HTR-8/SVneo (cell line): Measurements from ENCODE around the gene GSG1L.
"Not testable (repeated sequence)": the region's sequence is repeated elsewhere in the genome, so short reads cannot be mapped to it uniquely, and the experiment has no call there.

ENCODE experiments used
- DNase-seq: peaks from one replicate; pipeline ENCODE4 v3.0.0; 2011; ENCODE audit warnings: low spot score, mixed read lengths; ENCODE audit not compliant: insufficient read length
- FAIRE-seq: peaks from 2 replicates; lab custom pipeline; 2011; peaks lifted over from hg19 to GRCh38; lab: Jason Lieb, UNC

GSG1L gene

DNA sequence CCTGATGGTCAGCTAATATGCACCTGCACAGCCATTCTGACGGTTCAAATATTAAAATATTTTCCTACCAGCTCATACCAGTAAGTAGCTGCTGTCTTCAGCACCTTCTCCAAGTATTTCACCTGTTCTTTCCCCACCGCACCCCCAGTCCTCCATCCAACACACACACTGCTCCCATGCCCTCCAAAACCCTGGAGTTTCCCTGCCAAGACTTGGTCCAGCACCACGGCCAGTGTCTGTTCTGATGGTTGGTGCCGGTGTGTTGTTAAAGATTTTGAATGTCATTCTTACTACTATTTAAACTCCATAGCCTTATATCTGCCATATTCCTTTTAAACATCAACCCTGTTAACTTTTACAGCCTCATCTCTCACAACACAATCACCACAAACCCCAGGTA is 142.4 kb downstream of the GSG1L start:
- FAIRE-seq = no peak
- DNase-seq = no peak

DNA sequence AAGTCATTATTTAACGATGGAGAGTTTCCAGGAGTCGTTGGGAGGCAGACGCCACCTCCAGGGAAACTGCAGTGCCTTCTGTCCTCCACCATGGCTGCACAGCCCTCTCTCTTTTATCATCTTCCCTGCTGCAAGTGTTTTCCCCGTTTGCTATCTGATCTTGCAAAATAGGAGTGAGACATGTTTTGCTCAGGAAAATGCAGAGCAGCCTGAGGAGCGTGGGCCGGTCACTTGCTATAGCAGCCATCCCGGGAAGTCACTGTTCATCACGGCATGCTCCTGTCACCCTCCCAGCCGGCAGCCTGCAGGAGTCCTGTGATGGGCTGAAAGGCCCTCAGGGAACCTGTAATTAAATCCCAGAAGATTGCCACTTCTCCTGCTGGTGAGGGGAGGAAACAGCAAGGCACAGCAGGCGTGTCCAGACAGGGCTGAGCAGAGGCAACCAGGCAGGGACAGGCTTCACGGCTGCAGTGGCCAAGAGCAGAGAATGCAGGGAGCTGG is 143.1 kb downstream of the GSG1L start:
- peak; percentile 30 for DNase-seq
- FAIRE-seq = no peak

DNA sequence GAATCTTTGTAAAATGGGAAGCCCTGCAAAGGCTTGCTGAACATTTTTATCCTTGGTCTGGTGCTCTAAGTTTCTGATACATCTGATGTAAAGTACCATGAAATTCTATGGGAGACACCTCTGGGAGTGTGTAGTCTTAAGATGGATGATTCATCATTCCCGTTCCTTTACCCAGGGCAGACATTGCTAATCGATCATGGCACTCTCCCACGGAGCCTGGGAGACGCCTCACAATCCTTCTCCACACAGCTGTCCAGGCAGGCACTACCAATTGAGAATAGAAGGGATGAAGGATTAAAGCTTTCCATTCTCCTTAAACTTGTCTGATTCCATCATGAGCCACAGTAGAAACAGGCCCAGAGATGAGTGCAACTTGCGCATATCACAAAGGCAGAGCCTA is 144.8 kb downstream of the GSG1L start:
- FAIRE-seq (no peak), DNase-seq (no peak)

DNA sequence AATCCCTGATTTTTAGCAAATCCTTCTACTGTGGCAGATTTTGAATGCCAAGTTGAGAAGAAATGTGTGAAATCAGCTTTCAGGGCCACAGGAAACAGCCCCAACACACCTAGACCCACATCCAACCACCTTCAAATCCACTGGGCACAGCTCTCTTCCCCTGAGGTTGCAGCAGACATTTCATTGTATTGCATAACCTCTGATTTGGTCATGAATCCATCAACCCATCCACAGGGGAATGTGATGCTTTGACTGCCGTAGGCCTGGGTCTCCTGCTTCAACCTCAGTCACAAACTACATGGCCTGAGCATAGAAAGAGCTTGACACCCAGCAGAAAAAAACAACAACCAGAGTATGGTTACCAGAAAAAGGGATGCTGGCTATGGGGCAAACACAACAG is 145.6 kb downstream of the GSG1L start:
- no peak for FAIRE-seq
- DNase-seq = no peak

DNA sequence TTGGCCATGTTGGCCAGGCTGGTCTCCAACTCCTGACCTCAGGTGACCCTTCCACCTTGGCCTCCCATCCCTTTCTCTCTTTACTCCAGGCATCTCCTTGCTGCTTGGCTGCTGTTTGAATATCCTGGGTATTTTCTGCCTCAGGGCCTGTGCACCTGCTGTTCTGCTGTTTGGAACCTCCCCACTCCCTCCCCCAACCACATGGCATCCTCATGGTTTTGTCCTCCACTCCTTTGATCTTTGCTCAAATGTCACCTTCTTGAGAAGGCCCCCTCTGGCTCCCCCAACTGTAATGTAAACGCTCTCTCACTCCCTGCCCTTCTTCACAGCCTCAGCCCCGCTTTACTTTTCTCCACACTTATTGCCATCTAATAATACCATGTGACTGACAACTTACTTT is 152.0 kb downstream of the GSG1L start:
- FAIRE-seq (no peak), DNase-seq (no peak)

DNA sequence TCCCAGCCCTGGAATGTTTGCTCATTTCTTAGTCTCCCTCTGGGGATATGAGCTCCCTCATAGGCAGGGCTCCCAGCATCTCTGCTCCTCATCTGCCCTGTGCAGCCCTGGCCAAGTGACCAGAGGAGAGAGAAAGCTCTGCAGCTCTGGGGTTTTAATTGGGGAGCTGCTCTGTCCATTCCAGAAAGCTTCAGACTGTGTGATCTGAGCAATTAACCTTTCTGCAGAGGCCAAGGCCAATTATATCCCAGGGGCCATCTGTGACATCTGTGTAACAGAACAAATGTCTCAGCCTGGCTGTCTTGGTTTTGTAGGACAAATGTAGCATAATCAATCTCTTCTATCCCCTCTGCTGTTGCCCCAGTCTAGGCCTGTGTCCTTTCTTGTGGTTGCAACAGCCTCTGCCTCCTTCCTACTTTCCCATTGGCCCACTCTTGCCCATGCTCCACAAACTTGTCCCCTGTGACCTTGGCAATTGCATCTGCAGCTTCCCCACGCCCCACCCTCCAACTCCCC is 156.0 kb downstream of the GSG1L start:
- FAIRE-seq (no peak), DNase-seq (no peak)

DNA sequence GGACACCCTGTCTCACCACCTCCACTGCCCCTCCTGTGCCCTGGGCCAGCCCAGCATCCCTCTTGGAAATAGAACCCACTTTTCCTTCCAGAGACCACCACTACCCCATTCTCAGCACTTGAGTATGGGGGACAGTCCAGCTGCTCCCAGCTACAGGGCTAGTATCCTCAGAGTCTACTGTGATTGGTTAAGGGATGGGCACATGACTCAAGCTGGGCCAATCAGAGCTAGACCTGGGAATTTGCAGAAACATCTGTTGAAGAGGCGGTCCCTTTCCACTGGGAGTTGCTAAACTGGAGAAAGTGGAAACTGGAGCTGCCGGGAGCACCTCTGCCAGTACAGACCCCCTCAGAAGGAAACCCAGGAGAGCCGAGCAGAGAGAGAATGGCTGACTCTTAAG is 156.6 kb downstream of the GSG1L start:
- FAIRE-seq (no peak), DNase-seq (no peak)

DNA sequence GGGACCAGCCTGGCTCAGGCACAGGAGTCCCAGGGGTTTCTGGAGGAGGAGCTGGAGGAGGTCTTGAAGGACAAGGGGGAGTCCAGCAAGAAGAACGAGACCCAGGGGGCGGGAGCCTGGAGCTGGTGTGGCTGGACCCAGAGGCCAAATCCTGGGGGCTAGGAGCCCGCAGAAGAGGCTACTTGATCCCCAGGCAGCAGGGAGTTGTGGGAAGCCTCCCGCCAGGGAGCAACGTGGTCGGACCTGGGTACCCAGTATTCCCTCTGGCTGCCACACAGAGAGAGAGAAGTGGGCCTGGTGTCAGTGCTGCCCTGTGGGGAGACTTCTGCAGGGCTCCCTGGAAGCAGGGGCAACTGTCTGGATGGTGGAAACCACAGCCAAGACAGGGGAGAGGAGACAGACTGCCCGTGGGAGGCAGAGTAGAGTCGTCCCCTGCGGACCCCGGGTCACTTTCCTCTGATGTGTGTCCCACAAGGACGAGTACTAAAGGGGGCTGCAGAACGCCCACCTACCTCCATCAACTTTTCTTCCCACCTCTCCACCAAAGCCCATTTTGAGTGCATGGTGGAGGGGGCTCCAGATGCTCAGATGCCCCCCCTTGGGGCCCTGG is 160.4 kb downstream of the GSG1L start:
- DNase-seq = no peak
- FAIRE-seq = no peak

DNA sequence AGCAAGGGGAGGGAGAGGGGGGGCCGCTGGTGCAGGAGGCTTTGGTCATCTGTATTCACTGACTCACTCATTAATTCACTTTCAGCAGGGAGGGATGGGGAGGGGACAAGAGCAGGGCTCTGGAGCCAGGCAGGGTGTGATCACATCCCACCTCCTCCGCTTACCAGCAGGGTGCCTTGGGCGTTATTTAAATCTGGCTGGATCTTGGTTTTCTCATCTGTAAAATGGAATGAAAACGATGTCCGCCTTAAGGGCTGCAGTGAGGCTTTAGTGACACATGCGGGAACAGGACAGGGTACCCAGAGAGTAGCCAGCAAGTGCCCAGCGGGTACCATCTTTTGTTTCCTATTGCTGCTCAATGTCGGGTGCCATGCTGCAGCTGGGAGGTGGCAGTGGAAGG is 161.0 kb downstream of the GSG1L start:
- no peak for FAIRE-seq
- no peak for DNase-seq

DNA sequence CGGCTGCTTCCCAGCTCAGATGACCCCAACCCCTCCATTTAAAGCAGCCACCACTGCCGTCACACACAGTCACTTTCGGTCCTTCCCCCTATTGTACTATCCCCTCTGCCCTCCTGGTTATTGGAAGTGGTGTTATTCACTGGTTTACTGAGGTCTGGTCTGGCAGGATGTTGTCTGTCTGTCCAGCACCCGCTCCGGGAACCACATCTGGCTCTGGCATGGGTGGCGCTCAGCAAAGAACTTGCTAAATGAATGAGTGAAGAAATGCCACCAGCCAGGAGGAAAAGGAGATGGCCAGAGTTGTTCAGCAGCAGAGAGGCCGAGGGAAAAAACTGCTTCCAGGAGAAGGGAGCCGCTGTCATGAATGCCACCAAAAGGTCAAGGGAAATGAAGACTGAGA is 161.6 kb downstream of the GSG1L start:
- FAIRE-seq (no peak), DNase-seq (no peak)

DNA sequence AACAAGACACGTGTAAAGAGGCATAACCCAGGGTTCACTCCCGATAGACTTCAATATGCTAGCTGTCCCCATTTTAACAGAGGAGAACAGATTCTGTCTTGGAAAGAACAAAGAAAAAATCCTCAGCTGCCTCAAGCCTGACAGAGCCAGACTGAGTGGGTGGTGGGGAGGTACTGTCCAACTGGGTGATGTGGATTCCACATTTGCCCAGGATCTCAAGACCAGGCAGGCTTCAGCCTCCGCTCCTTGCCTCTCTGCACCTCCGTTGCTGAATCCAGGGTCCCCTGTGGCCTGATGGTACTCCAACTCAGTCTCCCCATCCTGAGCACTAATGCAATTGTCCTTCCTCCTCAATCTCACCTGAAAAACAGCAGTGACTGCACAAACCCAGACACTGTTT is 163.8 kb downstream of the GSG1L start:
- no peak for DNase-seq
- no peak for FAIRE-seq

DNA sequence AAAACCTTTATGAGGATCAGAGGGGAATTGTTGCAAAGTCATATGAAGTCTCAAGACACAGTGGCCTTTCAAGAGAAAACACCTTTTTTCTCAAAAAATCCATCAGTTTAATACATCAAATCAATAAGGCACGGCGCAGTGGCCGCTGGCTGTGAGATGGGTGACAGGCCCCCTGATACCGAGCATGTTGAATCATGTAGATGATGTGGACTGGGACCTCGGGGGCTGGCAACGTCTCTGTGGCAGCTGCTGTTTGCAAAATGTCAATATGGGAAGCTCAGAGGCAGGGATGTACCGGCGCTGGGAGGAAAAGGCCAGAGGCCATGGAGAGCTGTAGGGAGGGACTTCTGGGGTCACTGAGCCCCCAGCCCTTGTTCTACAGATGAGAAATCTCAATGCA is 169.1 kb downstream of the GSG1L start:
- no peak for FAIRE-seq
- DNase-seq = no peak

DNA sequence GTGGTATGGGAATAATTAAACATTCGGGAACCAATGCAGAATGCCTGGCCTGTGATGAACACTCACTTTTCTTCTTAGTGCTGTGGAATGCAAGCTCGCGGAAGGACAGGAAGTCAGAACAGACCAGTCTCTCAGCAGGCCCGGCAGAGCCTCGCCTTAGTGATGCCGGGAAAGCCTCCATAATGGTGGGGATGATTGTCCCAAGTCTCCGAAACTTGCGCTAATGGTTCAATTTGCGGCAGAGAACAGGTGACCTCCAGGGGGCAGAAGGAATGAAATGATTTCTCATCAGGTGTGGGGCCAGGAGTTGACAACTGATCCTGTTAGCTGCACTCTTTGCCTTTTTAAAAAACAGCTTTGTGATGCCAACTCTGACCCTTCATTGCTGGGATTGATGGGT is 170.6 kb downstream of the GSG1L start:
- FAIRE-seq = no peak

DNA sequence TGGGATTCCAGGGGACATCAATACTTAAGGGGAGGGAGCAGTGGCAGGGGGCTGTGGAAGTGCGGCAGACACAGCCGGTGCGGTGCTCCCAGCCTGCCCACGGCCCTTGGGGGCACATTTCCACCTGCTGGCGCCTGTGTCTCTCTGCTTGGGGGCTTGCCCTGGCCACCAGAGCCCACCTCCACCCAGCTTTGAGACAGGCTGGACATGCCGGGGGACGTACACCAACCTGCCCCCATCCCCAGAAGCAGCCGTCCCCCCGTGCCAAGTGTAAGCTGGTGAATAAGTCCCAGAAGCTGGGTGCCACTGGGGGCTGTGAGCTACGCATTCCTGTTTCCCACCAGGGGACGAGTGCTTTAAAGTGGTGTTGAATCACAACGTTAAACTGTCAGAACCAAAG is 172.6 kb downstream of the GSG1L start:
- FAIRE-seq (no peak), DNase-seq (no peak)

More for the DNA sequence above, 170.6 kb downstream of the GSG1L start:
- no peak for DNase-seq

DNA sequence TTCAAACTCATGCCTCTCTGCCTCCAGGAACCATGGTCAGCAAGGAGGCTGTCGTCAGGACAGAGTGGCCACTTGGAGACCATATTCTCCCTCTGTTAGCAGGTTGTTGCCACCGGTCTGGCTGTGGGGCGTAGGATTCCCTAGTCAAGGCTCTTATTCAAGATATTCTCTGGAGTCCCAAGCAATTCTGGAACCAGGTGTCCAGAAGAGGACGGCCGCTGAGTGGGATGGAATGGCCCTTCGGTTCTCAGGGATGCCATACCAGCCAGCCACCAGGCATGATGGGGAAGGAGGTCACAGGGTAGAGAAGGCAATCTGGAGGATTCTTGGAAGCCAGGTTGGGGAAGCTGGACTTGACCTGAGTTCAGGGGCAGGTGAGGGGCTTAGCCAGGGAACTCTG is 173.5 kb downstream of the GSG1L start:
- no peak for DNase-seq

DNA sequence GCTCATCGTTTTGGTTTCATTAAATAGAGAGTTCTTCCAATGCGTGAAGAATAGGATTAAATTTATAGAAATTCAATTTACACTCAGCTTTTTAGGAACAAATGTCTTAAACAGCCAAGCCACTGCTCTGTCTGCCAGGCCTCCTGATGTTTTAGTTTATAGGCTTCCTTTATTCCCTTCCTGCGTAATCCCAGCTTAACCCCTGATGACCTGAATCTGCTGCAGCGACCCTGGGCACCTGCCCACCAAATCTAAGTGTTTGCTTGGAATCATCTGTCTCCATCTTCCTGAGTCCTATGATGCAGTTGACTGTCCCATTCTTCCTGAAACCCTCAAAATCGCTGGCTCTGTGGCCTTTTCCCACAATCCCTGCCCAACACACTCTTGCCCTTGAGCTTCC is 179.9 kb downstream of the GSG1L start:
- DNase-seq = no peak
- FAIRE-seq = no peak

More for the DNA sequence above, 173.5 kb downstream of the GSG1L start:
- no peak for FAIRE-seq

DNA sequence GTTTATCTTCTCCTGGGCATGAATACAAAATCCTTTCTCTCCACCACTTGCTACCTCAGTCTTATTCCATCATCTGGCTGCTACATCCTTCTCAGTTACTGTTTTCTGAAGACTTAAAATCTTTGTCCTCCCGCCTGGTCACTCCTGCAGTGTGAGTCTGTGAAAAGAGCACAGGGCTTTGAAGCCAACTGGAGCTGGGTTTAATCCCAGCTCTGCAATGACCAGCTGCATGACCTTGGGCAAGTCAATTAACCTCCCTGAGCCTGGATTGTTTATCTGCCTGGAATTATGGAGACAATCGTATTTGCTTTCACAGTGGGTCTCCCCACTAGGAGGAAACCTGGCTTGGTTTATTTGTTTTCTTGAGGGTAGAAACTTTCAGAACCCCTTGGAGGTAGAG is 183.2 kb downstream of the GSG1L start:
- FAIRE-seq (no peak), DNase-seq (no peak)

DNA sequence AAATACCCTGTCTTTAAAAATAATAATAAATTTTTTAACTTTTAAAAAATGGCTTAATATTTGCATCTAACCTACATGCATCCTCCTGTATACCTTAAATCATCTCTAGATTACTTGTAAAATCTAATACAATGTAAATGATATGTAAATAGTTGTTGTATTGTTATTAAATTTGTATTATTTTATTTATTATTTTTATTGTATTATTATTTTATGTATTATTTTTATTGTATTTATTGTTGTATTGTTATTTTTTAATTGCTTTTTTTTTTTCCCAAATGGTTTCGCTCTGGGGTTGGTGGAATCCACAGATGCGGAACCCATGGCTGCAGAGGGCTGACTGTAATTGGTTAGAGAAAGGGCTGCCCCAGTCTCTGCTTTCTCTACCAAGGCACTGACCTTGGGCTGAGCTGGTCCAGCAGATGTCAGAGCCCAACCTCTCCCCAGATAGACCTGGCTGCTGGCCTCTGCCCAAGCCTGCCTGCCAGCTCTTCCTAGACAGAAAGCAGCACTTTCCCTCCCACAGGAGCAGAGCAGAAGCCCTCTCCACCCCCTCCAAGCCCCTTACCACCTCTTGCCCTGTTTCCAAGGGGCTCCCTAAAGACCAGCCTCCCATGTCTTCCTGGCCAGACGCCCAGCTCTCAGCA is 183.8 kb downstream of the GSG1L start:
- DNase-seq (no peak), FAIRE-seq (no peak)

DNA sequence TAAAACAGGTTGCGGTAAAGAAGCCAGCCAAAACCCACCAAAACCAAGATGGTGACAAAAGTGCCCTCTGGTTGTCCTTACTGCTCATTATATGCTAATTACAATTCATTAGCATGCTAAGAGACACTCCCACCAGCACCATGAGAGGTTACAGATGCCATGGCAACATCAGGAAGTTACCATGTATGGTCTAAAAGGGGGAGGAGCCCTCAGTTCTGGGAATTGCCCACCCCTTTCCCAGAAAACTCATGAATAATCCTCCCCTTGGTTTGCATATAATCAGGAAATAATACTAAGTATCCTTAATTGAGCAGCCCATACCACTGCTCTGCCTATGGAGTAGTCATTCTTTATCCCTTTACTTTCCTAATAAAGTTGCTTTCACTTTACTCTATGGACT is 190.9 kb downstream of the GSG1L start:
- not testable (repeated sequence) for DNase-seq, FAIRE-seq

DNA sequence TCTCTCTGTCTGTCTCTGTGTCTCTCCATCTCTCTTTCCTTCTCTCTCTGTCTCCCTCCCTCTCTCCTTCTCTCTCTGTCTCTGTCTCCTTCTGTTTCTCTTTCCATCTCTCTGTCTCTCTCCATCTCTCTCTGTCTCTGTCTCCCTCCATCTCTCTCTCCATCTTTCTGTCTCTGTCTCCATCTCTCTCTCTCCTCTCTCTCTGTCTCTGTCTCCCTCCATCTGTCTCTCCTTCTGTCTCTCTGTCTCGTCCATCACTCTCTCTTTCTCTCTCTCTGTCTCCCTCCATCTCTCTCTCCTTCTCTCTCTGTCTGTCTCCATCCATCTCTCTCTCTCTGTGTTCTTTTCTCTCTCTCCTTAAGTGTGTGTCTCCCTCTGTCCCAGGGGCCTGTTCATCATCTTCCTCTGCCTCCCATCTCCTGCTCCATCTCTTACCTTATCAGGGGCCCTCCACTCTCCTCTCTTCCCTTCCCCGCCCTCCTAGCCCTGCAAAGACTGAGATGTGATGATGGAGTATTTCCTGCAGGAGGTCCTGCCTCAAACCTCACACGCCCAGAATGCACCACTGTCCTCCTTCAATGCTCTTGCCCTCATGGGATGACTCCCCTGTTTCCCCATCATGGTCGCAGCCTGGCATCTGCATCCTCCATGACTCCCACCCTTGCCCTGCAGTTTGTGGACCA is 193.3 kb downstream of the GSG1L start:
- FAIRE-seq = no peak

DNA sequence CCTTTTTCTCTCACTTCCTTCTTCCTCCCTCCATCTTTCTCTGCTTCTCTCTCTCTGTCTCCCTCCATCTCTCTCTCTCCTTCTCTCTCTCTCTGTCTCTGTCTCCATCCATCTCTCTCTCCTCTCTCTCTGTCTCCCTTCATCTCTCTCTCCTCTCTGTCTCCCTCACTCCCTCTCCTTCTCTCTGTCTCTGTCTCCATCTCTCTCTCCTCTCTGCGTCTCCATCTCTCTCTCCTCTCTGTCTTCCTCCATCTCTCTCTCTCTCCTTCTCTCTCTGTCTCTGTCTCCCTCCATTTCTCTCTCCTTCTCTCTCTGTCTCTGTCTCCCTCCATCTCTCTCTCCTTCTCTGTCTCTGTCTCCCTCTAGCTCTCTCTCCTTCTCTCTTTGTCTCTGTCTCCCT is 194.1 kb downstream of the GSG1L start:
- no peak for DNase-seq
- FAIRE-seq = no peak

More for the DNA sequence above, 193.3 kb downstream of the GSG1L start:
- DNase-seq = no peak
